Osteoblast (primary cell): ENCODE data around the gene ADK. TPM values are rescaled to one million over a fixed set of nuclear protein-coding genes. Genes with fewer than 3 reads are reported as not detected.

Experiments
- DNase-seq: peaks from one replicate; pipeline ENCODE4 v3.0.0; 2011; ENCODE audit warnings: low spot score, mixed read lengths; ENCODE audit not compliant: insufficient read length; ENCODE audit errors: missing footprints
- H2AFZ ChIP-seq: 2 replicates; pipeline ENCODE4 v1.6.0; 2011; ENCODE audit warnings: mild to moderate bottlenecking, low read length
- H3K27ac ChIP-seq: 2 replicates; pipeline ENCODE4 v1.5.1; 2011; ENCODE audit warnings: mild to moderate bottlenecking, low read depth, low read length, moderate library complexity
- H3K27me3 ChIP-seq: 2 replicates; pipeline ENCODE4 v1.6.0; 2012; ENCODE audit warnings: mild to moderate bottlenecking, control low read depth, inconsistent platforms, low read length, moderate library complexity; ENCODE audit not compliant: insufficient read depth
- H3K36me3 ChIP-seq: 2 replicates; pipeline ENCODE4 v1.5.1; 2011; ENCODE audit warnings: mild to moderate bottlenecking, low read length, control low read depth, moderate library complexity; ENCODE audit not compliant: insufficient read depth
- H3K4me1 ChIP-seq: 2 replicates; pipeline ENCODE4 v1.5.1; 2011; ENCODE audit warnings: mild to moderate bottlenecking, low read length, control low read depth, moderate library complexity; ENCODE audit not compliant: insufficient read depth
- H3K4me2 ChIP-seq: 2 replicates; pipeline ENCODE4 v1.6.0; 2011; ENCODE audit warnings: mild to moderate bottlenecking, low read length; ENCODE audit not compliant: insufficient read depth
- H3K4me3 ChIP-seq: fragments of 200-600 bp; sonication (generic); 3 replicates; pipeline ENCODE4 v1.5.1; 2012; ENCODE audit warnings: mild to moderate bottlenecking, low read length, inconsistent platforms; ENCODE audit not compliant: insufficient read depth
- H3K79me2 ChIP-seq: 2 replicates; pipeline ENCODE4 v1.6.0; 2012; ENCODE audit warnings: mild to moderate bottlenecking, low read length, control low read depth, inconsistent platforms; ENCODE audit not compliant: insufficient read depth
- H3K9me3 ChIP-seq: 2 replicates; pipeline ENCODE4 v1.5.1; 2011; ENCODE audit warnings: low read depth, low read length, control low read depth
- H4K20me1 ChIP-seq: 2 replicates; pipeline ENCODE4 v1.6.0; 2012; ENCODE audit warnings: mild to moderate bottlenecking, low read length, control low read depth; ENCODE audit not compliant: insufficient read depth
- CTCF ChIP-seq: IDR thresholded peaks from 2 replicates; pipeline ENCODE4 v1.5.1; 2011; ENCODE audit warnings: mild to moderate bottlenecking, low read depth, low read length, moderate library complexity; ENCODE audit errors: extremely low read depth
- total RNA-seq: library from RNA; depleted of rRNA; stranded (reverse); fragments of >200 nt; gene quantifications from 2 replicates; pipeline ENCODE4 v1.2.3, GENCODE V29; 2012

Gene ADK
- total RNA-seq, 1 donor = 34.0 TPM

GRCh38 chr10:74434547-74434946, 283.5 kb downstream of the ADK start:
- Histone ChIP-seq H3K36me3 (no peaks in the 10 kb centered on the region), H3K4me3 (no peak overlapping the region), H2AFZ (no peak overlapping the region), H4K20me1 (no peaks in the 10 kb centered on the region), H3K4me1 (peaks cover 31% of the 10 kb centered on the region), H3K27ac (no peak overlapping the region), H3K27me3 (no peaks in the 10 kb centered on the region), H3K9me3 (no peaks in the 10 kb centered on the region), H3K4me2 (no peak overlapping the region), H3K79me2 (no peaks in the 10 kb centered on the region)
- no peak for TF ChIP-seq CTCF
- no peak for DNase-seq

- Histone ChIP-seq H4K20me1 (no peaks in the 10 kb centered on the region), H3K79me2 (no peaks in the 10 kb centered on the region), H3K4me2 (no peak overlapping the region), H3K4me1 (peaks cover 31% of the 10 kb centered on the region), H3K27me3 (no peaks in the 10 kb centered on the region), H3K4me3 (no peak overlapping the region), H2AFZ (no peak overlapping the region), H3K9me3 (no peaks in the 10 kb centered on the region), H3K36me3 (no peaks in the 10 kb centered on the region), H3K27ac (no peak overlapping the region)
- no peak for DNase-seq
- TF ChIP-seq CTCF = no peak
These were observed 285.6 kb downstream of the ADK start for GRCh38 chr10:74436523-74437170.

DNA sequence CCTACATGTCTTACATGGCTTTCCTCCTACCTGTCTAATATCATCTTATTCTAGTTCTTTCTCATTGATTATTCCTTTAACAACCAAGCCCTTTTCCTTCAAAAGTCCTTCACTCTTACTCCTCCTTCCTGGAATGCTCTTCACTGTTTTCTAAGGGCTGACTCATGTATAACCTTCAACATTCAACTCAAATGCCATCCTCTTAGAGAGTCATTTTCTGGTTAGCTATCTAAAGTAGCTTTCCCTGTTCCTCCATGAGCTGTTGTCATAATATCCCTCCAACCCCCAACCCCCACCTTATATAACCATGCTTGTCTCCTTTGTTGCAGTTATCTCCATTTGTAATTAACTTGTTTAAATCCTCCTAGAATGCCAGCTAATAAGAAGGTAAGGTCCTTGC, 286.8 kb downstream of the ADK start:
- Histone ChIP-seq H3K79me2 (no peaks in the 10 kb centered on the region), H3K27ac (peak overlapping the region; percentile 35), H3K36me3 (no peaks in the 10 kb centered on the region), H3K4me2 (peak overlapping the region; percentile 6), H3K9me3 (no peaks in the 10 kb centered on the region), H3K4me1 (peaks cover 24% of the 10 kb centered on the region), H3K4me3 (no peak overlapping the region), H2AFZ (no peak overlapping the region), H3K27me3 (no peaks in the 10 kb centered on the region), H4K20me1 (no peaks in the 10 kb centered on the region)
- no peak for TF ChIP-seq CTCF
- DNase-seq = peak; percentile 50

DNA sequence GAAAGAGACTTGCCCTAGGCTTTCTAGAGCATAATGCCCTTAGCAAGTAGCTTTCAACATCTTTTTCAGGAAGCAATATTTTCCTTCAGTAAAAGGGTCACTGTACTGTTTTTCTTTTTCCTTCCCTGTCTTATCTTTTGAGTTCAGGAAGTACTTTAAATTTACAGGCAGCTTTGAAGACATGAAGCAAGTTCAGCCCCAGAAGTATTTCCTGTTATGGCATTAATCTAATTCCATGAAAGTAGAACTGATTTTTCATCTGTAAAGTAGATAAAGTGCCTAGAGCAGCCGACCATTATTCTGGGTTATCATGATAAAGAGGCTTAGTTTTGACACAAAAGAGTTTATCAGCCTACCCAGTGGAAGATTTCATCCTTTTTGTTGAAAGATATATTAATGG, 288.2 kb downstream of the ADK start:
- H2AFZ ChIP-seq = no peak overlapping the region
- H3K27ac ChIP-seq = no peak overlapping the region
- no peak for TF ChIP-seq CTCF
- H3K79me2 ChIP-seq = no peaks in the 10 kb centered on the region
- H3K4me3 ChIP-seq = no peak overlapping the region
- no peaks in the 10 kb centered on the region for H4K20me1 ChIP-seq
- H3K4me2 ChIP-seq = no peak overlapping the region
- peaks cover 12% of the 10 kb centered on the region for H3K4me1 ChIP-seq
- H3K9me3 ChIP-seq = no peaks in the 10 kb centered on the region
- no peaks in the 10 kb centered on the region for H3K27me3 ChIP-seq
- no peaks in the 10 kb centered on the region for H3K36me3 ChIP-seq
- DNase-seq = no peak
